ENCODE measurements around the gene KIF6.

The KIF6 gene

GRCh38 chr6:39388606-39389483 lies 336.4 kb downstream of the KIF6 start:
- Histone ChIP-seq H3K36me3 (ENCODE audit: insufficient read depth, low read length) (no peaks in the 10 kb centered on the region), H3K9ac (ENCODE audit: insufficient read length) (no peak overlapping the region), H3K27ac (no peak overlapping the region), H3K9me3 (ENCODE audit: low read depth, low read length) (no peaks in the 10 kb centered on the region), H3K4me3 (no peak overlapping the region)
- DNase-seq (ENCODE audit: low read depth, low spot score), result no peak
- no peak for TF ChIP-seq EZH2 (IDR thresholded peaks at IDR 0.05)
- TF ChIP-seq POLR2AphosphoS5 (IDR thresholded peaks at IDR 0.05; ENCODE audit: borderline replicate concordance, low read depth, low read length), result no peak
- TF ChIP-seq FOXP2 (optimal IDR thresholded peaks at IDR 0.05; ENCODE audit: control extremely low read depth, extremely low read length, insufficient read depth), result no peak

GRCh38 chr6:39387785-39388184 lies 337.4 kb downstream of the KIF6 start:
- no peaks in the 10 kb centered on the region; the same call in 1 of the 2 replicates for H3K9me3 ChIP-seq (ENCODE audit: low read depth, low read length)
- no peak overlapping the region for H3K9ac ChIP-seq (ENCODE audit: insufficient read length)
- no peak for DNase-seq (ENCODE audit: low read depth, low spot score)
- TF ChIP-seq EZH2 (IDR thresholded peaks at IDR 0.05), result no peak
- no peak for TF ChIP-seq POLR2AphosphoS5 (IDR thresholded peaks at IDR 0.05; ENCODE audit: borderline replicate concordance, low read depth, low read length)
- no peak for TF ChIP-seq FOXP2 (optimal IDR thresholded peaks at IDR 0.05; ENCODE audit: control extremely low read depth, extremely low read length, insufficient read depth)
- H3K27ac ChIP-seq, result no peak overlapping the region
- no peak overlapping the region for H3K4me3 ChIP-seq
- no peaks in the 10 kb centered on the region for H3K36me3 ChIP-seq (ENCODE audit: insufficient read depth, low read length)

- Histone ChIP-seq H3K36me3 (ENCODE audit: insufficient read depth, low read length) (no peaks in the 10 kb centered on the region), H3K9me3 (ENCODE audit: low read depth, low read length) (no peaks in the 10 kb centered on the region; the same call in 1 of the 2 replicates), H3K4me3 (no peak overlapping the region), H3K9ac (ENCODE audit: insufficient read length) (no peak overlapping the region), H3K27ac (no peak overlapping the region)
- TF ChIP-seq EZH2 (IDR thresholded peaks at IDR 0.05) (no peak), POLR2AphosphoS5 (IDR thresholded peaks at IDR 0.05; ENCODE audit: borderline replicate concordance, low read depth, low read length) (no peak), FOXP2 (optimal IDR thresholded peaks at IDR 0.05; ENCODE audit: control extremely low read depth, extremely low read length, insufficient read depth) (no peak)
- no peak for DNase-seq (ENCODE audit: low read depth, low spot score)
These were observed 338.7 kb downstream of the KIF6 start for GRCh38 chr6:39386487-39386886.

- DNase-seq (ENCODE audit: low read depth, low spot score), result no peak
- no peak overlapping the region for H3K9ac ChIP-seq (ENCODE audit: insufficient read length)
- H3K27ac ChIP-seq, result no peak overlapping the region
- H3K4me3 ChIP-seq, result no peak overlapping the region
- no peaks in the 10 kb centered on the region for H3K36me3 ChIP-seq (ENCODE audit: insufficient read depth, low read length)
- no peak for TF ChIP-seq EZH2 (IDR thresholded peaks at IDR 0.05)
- no peak for TF ChIP-seq FOXP2 (optimal IDR thresholded peaks at IDR 0.05; ENCODE audit: control extremely low read depth, extremely low read length, insufficient read depth)
- no peak for TF ChIP-seq POLR2AphosphoS5 (IDR thresholded peaks at IDR 0.05; ENCODE audit: borderline replicate concordance, low read depth, low read length)
- no peaks in the 10 kb centered on the region; the same call in 1 of the 2 replicates for H3K9me3 ChIP-seq (ENCODE audit: low read depth, low read length)
These were observed 343.6 kb downstream of the KIF6 start for GRCh38 chr6:39381550-39382140.

- no peak overlapping the region for H3K4me3 ChIP-seq
- H3K27ac ChIP-seq, result no peak overlapping the region
- no peak for DNase-seq (ENCODE audit: low read depth, low spot score)
- H3K36me3 ChIP-seq (ENCODE audit: insufficient read depth, low read length), result no peaks in the 10 kb centered on the region
- TF ChIP-seq POLR2AphosphoS5 (IDR thresholded peaks at IDR 0.05; ENCODE audit: borderline replicate concordance, low read depth, low read length) (no peak), EZH2 (IDR thresholded peaks at IDR 0.05) (no peak), FOXP2 (optimal IDR thresholded peaks at IDR 0.05; ENCODE audit: control extremely low read depth, extremely low read length, insufficient read depth) (no peak)
- H3K9ac ChIP-seq (ENCODE audit: insufficient read length), result no peak overlapping the region
- no peaks in the 10 kb centered on the region; the same call in 1 of the 2 replicates for H3K9me3 ChIP-seq (ENCODE audit: low read depth, low read length)
These were observed 344.2 kb downstream of the KIF6 start for GRCh38 chr6:39380837-39381549.

GRCh38 chr6:39378960-39379425 lies 346.2 kb downstream of the KIF6 start:
- Histone ChIP-seq H3K9ac (ENCODE audit: insufficient read length) (no peak overlapping the region), H3K27ac (peak overlapping the region; percentile 75), H3K36me3 (ENCODE audit: insufficient read depth, low read length) (no peaks in the 10 kb centered on the region), H3K9me3 (ENCODE audit: low read depth, low read length) (no peaks in the 10 kb centered on the region; the same call in 1 of the 2 replicates), H3K4me3 (no peak overlapping the region)
- TF ChIP-seq FOXP2 (optimal IDR thresholded peaks at IDR 0.05; ENCODE audit: control extremely low read depth, extremely low read length, insufficient read depth), result no peak
- no peak for TF ChIP-seq POLR2AphosphoS5 (IDR thresholded peaks at IDR 0.05; ENCODE audit: borderline replicate concordance, low read depth, low read length)
- TF ChIP-seq EZH2 (IDR thresholded peaks at IDR 0.05), result no peak
- no peak for DNase-seq (ENCODE audit: low read depth, low spot score)

GRCh38 chr6:39378175-39378959 lies 346.8 kb downstream of the KIF6 start:
- H3K9ac ChIP-seq (ENCODE audit: insufficient read length), result peak overlapping the region; percentile 17
- TF ChIP-seq EZH2 (IDR thresholded peaks at IDR 0.05) (no peak), POLR2AphosphoS5 (IDR thresholded peaks at IDR 0.05; ENCODE audit: borderline replicate concordance, low read depth, low read length) (no peak), FOXP2 (optimal IDR thresholded peaks at IDR 0.05; ENCODE audit: control extremely low read depth, extremely low read length, insufficient read depth) (no peak)
- H3K4me3 ChIP-seq, result no peak overlapping the region
- H3K9me3 ChIP-seq (ENCODE audit: low read depth, low read length), result peaks cover 2% of the 10 kb centered on the region; the same call in 1 of the 2 replicates
- H3K36me3 ChIP-seq (ENCODE audit: insufficient read depth, low read length), result no peaks in the 10 kb centered on the region
- H3K27ac ChIP-seq, result peak overlapping the region; percentile 75
- no peak for DNase-seq (ENCODE audit: low read depth, low spot score)
